HEK293 (cell line): ENCODE data around the gene C1orf167.

ENCODE experiments used
- GLI4 ChIP-seq: fragments of 450-650 bp; formaldehyde crosslinking; IDR thresholded peaks from 2 replicates; pipeline ENCODE4 v1.5.1; 2016; ENCODE audit warnings: missing biosample characterization, missing genetic modification characterization
- KLF10 ChIP-seq: fragments of 450-650 bp; IDR thresholded peaks from 2 replicates; pipeline ENCODE4 v1.5.1; 2018; ENCODE audit warnings: missing biosample characterization, mild to moderate bottlenecking, missing genetic modification characterization
- PBX3 ChIP-seq: sonication (generic); formaldehyde crosslinking; IDR thresholded peaks from 2 replicates; pipeline ENCODE4 v1.8.1; 2022; ENCODE audit warnings: mild to moderate bottlenecking, moderate library complexity, missing genetic modification reagents
- SP3 ChIP-seq: fragments of 450-650 bp; formaldehyde crosslinking; IDR thresholded peaks from 2 replicates; pipeline ENCODE4 v1.5.1; 2016; ENCODE audit warnings: missing biosample characterization, missing genetic modification characterization
- YY1 ChIP-seq: fragments of 450-650 bp; formaldehyde crosslinking; IDR thresholded peaks from 2 replicates; pipeline ENCODE4 v1.5.1; 2018; ENCODE audit warnings: missing biosample characterization, missing genetic modification characterization
- ZBTB1 ChIP-seq: fragments of 450-650 bp; formaldehyde crosslinking; IDR thresholded peaks from 2 replicates; pipeline ENCODE4 v1.5.1; 2016; ENCODE audit warnings: missing biosample characterization, missing genetic modification characterization
- ZEB2 ChIP-seq: fragments of 450-650 bp; formaldehyde crosslinking; IDR thresholded peaks from 2 replicates; pipeline ENCODE4 v1.5.1; 2016; ENCODE audit warnings: missing biosample characterization, missing genetic modification characterization
- ZNF114 ChIP-seq: fragments of 450-650 bp; formaldehyde crosslinking; IDR thresholded peaks from 2 replicates; pipeline ENCODE4 v1.5.0; 2017; ENCODE audit warnings: missing biosample characterization, missing genetic modification characterization
- ZNF174 ChIP-seq: fragments of 450-650 bp; formaldehyde crosslinking; IDR thresholded peaks from 2 replicates; pipeline ENCODE4 v1.5.0; 2017; ENCODE audit warnings: missing biosample characterization, mild to moderate bottlenecking, missing genetic modification characterization
- ZNF239 ChIP-seq: fragments of 450-650 bp; formaldehyde crosslinking; IDR thresholded peaks from 2 replicates; pipeline ENCODE4 v1.5.1; 2016; ENCODE audit warnings: missing biosample characterization, missing genetic modification characterization
- ZNF610 ChIP-seq: fragments of 450-650 bp; formaldehyde crosslinking; IDR thresholded peaks from 2 replicates; pipeline ENCODE4 v1.5.1; 2016; ENCODE audit warnings: missing biosample characterization, missing genetic modification characterization, borderline replicate concordance
- ZNF645 ChIP-seq: fragments of 450-650 bp; formaldehyde crosslinking; IDR thresholded peaks from 2 replicates; pipeline ENCODE4; 2016; ENCODE audit warnings: missing biosample characterization, missing genetic modification characterization
- TF ChIP-seq, protein P1 (sequence below): fragments of 450-650 bp; formaldehyde crosslinking; IDR thresholded peaks from 2 replicates; pipeline ENCODE4 v1.5.1; 2016; ENCODE audit warnings: missing biosample characterization, missing genetic modification characterization
- TF ChIP-seq, protein P2 (sequence below): fragments of 450-650 bp; formaldehyde crosslinking; IDR thresholded peaks from 2 replicates; pipeline ENCODE4 v1.5.1; 2017; ENCODE audit warnings: missing biosample characterization, mild to moderate bottlenecking, missing genetic modification characterization, moderate library complexity

DNA sequence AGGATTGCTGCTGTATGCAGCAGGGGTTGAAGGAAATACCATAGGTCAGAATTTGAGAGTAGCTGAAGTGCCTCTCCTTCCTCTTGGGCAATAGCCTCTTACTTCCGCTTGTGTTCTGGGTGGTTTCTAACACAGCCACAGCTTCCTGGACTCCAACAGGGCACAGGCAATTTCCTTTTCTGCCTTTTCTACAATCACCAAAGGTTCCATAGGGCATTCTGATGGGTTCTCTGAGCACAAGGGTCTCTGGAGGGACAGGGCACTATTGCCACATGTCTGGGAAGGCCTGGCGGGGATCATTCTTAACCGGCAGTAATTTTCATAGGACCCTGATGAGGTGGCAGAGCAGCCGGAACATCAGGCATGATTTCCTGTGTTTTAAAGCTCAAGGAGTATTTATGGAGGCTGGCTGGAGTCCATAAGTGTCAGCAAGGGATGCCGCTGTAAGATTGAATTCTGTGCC lies 31.5 kb upstream of the C1orf167 start:
- TF ChIP-seq, protein P1, sequence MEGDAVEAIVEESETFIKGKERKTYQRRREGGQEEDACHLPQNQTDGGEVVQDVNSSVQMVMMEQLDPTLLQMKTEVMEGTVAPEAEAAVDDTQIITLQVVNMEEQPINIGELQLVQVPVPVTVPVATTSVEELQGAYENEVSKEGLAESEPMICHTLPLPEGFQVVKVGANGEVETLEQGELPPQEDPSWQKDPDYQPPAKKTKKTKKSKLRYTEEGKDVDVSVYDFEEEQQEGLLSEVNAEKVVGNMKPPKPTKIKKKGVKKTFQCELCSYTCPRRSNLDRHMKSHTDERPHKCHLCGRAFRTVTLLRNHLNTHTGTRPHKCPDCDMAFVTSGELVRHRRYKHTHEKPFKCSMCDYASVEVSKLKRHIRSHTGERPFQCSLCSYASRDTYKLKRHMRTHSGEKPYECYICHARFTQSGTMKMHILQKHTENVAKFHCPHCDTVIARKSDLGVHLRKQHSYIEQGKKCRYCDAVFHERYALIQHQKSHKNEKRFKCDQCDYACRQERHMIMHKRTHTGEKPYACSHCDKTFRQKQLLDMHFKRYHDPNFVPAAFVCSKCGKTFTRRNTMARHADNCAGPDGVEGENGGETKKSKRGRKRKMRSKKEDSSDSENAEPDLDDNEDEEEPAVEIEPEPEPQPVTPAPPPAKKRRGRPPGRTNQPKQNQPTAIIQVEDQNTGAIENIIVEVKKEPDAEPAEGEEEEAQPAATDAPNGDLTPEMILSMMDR (tag by site-specific recombination): no peak
- TF ChIP-seq ZNF114 (tag by site-specific recombination) (no peak), GLI4 (no peak), ZBTB1 (no peak), YY1 (tag by site-specific recombination) (no peak), KLF10 (no peak), ZNF239 (tag by site-specific recombination) (no peak), ZEB2 (tag by site-specific recombination) (no peak), ZNF174 (tag by site-specific recombination) (no peak), SP3 (tag by site-specific recombination) (no peak), PBX3 (CRISPR knock-in tag) (no peak), ZNF610 (tag by site-specific recombination) (no peak), ZNF645 (tag by site-specific recombination) (no peak)
- TF ChIP-seq, protein P2, sequence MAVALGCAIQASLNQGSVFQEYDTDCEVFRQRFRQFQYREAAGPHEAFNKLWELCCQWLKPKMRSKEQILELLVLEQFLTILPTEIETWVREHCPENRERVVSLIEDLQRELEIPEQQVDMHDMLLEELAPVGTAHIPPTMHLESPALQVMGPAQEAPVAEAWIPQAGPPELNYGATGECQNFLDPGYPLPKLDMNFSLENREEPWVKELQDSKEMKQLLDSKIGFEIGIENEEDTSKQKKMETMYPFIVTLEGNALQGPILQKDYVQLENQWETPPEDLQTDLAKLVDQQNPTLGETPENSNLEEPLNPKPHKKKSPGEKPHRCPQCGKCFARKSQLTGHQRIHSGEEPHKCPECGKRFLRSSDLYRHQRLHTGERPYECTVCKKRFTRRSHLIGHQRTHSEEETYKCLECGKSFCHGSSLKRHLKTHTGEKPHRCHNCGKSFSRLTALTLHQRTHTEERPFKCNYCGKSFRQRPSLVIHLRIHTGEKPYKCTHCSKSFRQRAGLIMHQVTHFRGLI: no peak
